GM21381 (cell line): ENCODE data around the gene PDGFD.

Source experiments
- ATAC-seq: cut with Tn5 transposase; IDR thresholded peaks from one replicate; pipeline ENCODE4 v1.9.1; 2021; ENCODE audit warnings: mild to moderate bottlenecking, moderate library complexity; ENCODE audit not compliant: unreplicated experiment

PDGFD gene

GRCh38 chr11:103927535-103927934, 236.4 kb downstream of the PDGFD start:
- no peak for ATAC-seq

- no peak for ATAC-seq
Observed at GRCh38 chr11:103926990-103927389, 237.0 kb downstream of the PDGFD start.

DNA sequence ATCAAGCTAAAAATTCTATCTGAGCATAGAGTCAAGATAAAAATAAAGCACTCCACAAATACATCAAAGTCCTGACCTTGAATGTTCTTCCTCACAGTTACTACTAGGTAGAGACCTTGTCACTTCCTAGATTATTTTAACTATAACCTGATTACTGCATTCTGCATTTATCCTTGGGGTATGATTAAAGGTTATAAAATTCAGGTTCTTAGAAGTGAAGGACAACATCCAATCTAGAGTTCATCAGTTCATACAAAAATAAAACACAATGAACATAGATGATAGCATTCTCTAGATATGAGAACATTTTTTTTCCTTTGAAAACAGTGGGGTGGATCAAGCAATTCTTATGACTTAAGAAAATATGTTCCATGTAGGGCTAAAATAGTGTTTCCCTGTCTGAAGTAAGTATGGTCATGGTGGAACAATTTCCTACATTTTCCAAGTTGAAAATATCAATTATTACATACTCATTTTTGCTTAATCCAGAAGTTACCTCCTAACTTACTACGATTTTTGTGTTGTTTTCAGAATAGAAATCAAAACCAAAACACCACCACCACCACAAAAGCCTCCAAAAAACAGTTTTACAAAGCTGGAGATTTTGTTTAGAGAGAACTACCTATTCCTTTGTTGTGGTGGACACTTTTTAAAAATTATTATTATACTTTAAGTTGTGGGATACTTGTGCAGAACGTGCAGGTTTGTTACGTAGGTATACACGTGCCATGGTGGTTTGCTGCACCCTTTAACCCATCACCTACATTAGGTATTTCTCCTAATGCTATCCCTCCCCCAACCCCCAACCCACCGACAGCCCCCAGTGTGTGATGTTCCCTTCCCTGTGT, 239.6 kb downstream of the PDGFD start:
- no peak for ATAC-seq

DNA sequence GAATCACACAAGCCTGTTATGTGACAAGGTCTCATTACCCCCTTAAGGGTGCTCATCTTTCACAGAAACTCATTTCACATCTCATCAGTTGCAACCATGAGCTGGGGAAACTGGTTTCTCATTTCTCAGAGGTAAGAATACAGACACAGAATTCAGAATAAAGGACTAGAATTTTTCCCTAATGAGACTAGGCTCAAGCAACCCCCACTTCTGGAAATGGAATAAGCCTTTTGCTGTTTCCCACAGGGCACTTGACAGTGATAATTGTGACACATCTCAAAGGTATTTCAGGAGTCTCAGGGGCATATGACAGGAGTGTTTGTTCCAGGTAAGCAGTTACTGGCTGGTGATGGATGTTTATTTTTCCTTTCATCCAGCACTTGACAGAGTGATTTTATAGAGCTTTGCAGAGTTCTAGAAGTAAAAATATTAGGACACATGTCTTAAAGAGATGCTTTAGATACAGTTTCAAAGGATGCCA, 240.5 kb downstream of the PDGFD start:
- ATAC-seq, result peak; percentile 38

DNA sequence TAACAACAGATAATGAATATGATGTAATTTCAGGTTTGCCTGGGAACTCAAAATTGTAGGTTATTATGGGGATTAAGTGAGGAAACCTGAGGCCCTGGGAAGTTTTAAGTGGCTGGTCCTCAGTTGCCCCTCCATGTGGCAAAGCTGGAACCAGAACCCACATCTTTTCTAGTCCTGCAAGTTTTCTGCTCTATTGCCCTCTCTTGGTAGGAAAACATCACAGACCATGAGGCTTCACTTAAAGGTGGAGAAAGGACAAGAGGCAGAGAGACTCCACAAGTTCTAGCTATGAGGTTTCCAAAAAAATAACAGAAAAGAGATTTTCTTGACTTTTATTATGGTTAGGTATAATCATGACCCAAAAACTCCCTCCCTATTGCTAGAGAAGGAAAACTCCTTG, 243.0 kb downstream of the PDGFD start:
- peak; percentile 4 for ATAC-seq

DNA sequence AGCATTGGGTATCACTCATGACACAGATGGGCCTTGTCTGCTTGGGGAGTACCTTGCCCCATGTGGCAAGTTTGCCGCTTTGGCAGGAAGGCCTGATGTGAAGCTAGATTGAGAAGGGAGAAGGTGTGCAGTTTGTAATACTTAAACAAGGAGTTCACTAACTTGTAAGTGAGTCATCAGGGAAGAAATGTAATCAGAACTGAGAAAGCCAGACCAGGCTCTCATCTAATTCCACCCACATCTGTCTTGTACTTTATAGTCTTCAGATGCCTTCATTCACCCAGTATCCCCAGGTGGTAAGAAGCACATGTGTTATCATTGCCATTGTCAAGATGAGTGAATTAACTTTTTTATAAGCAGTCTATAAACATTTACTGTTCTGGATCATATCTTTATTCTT, 243.5 kb downstream of the PDGFD start:
- ATAC-seq, result peak; percentile 40

DNA sequence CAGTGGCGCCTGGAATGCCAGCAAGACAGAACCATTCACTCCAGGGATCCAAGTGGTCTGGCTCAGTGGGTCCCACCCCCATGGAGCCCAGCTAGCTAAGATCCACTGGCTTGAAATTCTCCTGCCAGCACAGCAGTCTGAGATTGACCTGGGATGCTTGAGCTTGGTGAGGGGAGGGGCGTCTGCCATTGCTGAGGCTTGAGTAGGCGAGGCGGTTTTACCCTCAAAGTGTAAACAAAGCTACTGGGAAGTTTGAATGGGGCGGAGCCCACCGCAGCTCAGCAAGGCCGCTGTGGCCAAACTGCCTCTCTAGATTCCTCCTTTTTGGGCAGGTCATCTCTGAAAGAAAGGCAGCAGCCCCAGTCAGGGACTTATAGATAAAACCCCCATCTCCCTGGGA, 253.2 kb downstream of the PDGFD start:
- ATAC-seq, result no peak

DNA sequence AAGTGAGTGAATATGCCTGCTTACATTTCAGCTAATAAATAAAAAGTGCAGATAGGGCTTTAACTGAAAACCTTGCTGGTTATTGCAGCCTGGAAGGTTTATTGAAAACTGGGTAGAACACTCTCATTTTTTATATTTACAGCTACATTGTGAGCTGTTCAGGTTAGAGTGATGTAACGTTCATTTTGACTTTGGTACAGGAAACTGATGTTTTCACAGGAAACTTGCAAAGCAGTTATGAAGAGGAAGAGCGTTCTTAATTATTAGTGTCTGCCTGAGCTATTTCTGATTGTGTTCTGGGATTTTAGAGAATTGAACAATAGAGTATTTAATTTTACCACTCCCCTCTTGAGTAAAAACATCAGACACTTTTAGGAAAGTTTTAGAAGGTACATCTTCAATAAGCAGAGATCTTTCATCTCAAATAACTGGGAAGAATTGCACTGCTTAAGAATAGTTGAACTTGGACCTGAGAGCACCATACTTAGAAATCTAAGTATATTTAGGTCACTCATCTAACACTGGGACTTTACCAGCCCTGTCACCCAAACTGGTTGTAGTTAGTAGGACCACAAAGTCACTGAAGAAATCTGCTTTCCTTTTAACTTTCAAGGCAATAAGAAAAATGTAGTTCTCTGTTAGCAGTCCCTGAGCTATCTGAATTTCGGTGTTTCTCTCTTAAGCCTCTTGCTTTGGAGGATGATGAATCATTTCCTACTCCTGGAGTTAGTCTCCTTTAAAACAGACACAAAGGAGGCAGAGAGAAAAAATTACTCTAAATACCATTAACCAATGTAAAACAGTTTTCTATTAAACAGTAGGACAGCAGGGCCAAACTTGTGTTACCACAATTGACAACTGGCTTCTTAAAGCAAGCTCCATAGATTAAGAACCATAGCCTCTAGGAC, 256.1 kb downstream of the PDGFD start:
- ATAC-seq, result no peak

- no peak for ATAC-seq
Observed at GRCh38 chr11:103907136-103907535, 256.8 kb downstream of the PDGFD start.

DNA sequence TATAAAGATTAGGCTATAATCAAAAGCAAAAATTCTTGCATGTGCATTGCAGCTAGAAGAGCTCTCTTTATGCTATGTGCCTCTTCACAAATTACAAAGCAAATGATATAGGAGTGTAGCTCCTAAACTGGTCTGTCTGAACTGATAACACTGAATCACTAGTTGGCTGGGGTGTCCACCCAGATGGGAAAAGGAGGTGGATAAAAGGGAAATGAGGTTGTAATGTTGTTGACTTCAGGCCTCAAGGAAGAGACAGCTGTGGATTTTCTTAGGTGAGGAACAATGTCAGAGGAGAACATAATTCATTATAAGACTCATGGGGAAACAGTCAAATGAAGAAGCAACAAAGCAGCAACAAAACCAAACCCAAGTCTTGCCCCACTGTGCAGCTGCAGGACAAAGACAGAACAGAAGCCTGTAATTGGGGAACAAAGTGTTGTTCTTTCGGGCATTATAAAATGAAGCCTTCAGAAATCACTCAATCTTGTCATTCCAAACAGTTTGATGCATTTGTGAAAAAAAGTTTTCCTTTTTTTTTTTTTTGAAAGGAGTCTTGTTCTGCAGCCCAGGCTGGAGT, 257.6 kb downstream of the PDGFD start:
- ATAC-seq, result no peak

GRCh38 chr11:103904324-103904667, 259.7 kb downstream of the PDGFD start:
- ATAC-seq, result peak; percentile 79

DNA sequence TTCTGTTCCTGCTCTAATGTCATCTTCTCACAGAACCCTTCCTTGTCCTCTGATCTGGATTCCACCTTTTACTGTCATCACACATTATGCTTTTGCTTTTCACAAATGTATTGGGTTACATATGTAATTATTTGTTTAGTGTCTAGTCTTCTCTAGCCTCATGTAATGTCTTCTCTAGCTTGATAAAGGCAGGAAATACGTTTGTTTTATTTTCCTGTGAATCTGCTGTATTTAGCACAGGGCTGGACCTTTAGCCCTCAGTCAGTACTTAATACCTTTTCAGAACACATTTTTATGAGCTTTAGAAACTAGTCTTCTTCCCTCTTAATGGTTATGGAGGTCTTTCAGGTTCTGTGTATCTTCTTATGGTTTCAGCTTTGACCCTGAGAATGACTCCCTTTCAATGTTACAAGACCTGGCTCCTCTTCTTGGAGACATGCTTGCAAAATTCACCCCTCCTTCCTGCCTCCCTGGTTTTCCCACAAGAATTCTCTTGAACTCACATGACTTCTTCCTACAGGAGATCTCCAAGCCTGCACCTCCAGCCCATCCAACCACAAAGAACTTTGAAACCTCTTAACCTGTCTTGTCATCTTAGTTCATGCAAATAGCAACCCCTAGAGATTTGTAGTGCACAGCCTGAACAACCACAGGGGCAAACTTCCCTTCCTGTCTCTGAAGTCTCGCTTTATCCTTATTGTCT, 260.2 kb downstream of the PDGFD start:
- ATAC-seq, result peak; percentile 85

- ATAC-seq, result no peak
Observed at GRCh38 chr11:103902994-103903393, 261.0 kb downstream of the PDGFD start.

DNA sequence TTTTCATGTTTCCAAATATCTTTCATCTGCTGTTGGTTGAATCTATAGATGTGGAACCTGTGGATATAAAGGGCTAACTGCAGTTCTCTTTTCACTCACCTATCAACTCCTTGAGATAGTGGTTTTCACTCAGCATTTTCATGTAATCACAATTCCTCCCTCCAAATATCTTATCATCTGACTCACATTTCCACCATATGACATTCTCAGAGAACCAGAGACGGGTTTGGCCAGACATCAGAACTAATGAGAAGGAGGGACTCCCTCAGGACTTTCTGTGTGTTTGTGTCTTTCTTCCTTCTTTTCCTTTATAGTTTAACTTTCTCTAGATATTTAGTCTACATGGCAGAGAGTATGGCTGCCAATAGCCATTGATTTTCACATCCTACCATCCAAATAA, 262.3 kb downstream of the PDGFD start:
- no peak for ATAC-seq

- peak; percentile 74 for ATAC-seq
Observed at GRCh38 chr11:103898577-103899336, 265.2 kb downstream of the PDGFD start.

DNA sequence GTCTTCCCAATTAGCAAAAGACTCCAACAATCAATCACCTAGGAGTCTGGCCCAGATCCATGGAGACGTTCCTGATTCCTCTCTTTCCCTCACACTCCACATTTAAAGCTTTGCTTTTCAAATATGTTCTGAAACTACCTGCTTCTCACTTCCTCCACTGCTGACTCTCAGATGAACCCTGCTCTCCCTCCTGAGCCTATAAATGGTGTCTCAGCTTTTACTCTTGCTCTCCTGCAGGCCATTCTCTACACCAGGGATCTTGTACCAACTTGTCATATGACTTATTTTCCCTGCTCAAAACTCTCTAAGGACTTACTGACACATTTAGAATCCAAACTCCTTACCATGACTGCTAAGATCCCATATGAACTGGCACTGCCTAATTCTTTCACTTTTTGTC, 265.9 kb downstream of the PDGFD start:
- ATAC-seq, result peak; percentile 56

DNA sequence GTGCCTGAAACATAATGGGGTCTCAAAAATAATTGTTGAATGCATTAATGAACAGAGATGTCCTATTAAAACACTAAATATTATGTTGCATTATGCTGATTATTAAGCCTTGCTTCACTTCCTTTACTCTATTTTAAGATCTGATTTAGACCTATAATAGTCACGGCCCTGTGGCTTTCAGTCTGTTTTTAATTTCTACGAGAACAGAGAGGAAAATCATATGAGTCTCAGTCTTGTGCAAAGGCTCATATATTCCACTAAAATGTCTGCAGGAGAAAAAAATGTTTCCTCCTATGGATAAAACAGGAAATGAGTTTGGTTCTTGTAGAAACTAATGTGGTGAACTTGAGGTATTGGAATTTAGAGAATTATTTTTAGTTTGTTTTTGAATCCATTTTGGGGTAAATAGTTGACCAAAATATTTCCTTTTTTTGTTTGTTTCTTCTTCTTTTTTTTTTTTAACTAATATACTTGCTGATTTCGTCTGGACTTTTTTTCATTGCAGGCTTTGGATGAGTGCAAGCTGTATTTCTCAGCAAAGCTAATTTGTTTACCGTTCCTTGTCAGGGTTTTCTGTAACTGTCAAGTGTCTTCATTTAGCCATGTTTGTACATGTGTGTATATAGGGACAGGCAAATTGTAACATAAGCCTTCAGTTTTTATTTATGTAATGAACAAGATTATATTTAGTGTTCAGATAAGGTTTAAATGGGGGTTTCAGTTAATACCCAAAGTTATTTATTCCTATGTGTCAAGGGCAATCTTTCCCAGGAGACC, 266.6 kb downstream of the PDGFD start:
- ATAC-seq, result no peak

- ATAC-seq, result no peak
Observed at GRCh38 chr11:103895106-103895505, 268.8 kb downstream of the PDGFD start.

- no peak for ATAC-seq
Observed at GRCh38 chr11:103894673-103895072, 269.3 kb downstream of the PDGFD start.
